ENCODE results near the gene YBEY. TPM values are rescaled to one million over a fixed set of nuclear protein-coding genes. Genes with fewer than 3 reads are reported as not detected.

The YBEY gene
- polyA plus RNA-seq, 3 donors, result 4.1 to 8.6 (median 5.2) TPM

GRCh38 chr21:46340998-46341397 is 54.9 kb downstream of the YBEY start:
- H3K27ac ChIP-seq (ENCODE audit: low read depth in 1 of 2, low read length in 2 of 2), result no peak overlapping the region
- no peak overlapping the region for H3K4me2 ChIP-seq (replicated peaks; ENCODE audit: extremely low read depth, low read length, poor library complexity, severe bottlenecking)
- H3K36me3 ChIP-seq (replicated peaks in 1 of 2; ENCODE audit: control insufficient read depth in 1 of 2, insufficient read depth in 2 of 2, low read length in 2 of 2), result peaks cover 34 to 81% of the 10 kb centered on the region in 2 donors
- DNase-seq, result no peak
- H4K20me1 ChIP-seq (ENCODE audit: insufficient read depth, low read length), result no peaks in the 10 kb centered on the region
- no peak overlapping the region for H3K9ac ChIP-seq (ENCODE audit: insufficient read depth, low read length, poor library complexity, severe bottlenecking)
- H2AFZ ChIP-seq (ENCODE audit: insufficient read depth, low read depth, low read length, poor library complexity, severe bottlenecking), result no peak overlapping the region
- Mint-ChIP-seq H3K27me3 (ENCODE audit: low read depth in 3 of 3) (peaks cover 0 to 1% (median 0%) of the 10 kb centered on the region in 3 donors), H3K4me1 (no peaks in the 10 kb centered on the region), H3K9me3 (no peaks in the 10 kb centered on the region), H3K4me3 (no peak overlapping the region), H3K36me3 (peaks cover 54 to 88% of the 10 kb centered on the region in 2 donors), H3K27ac (peak overlapping the region in 1 of 7 donors; percentile 42)
- H3K4me1 ChIP-seq (ENCODE audit: control insufficient read depth in 1 of 2, insufficient read depth in 2 of 2, low read length in 2 of 2), result no peaks in the 10 kb centered on the region
- no peaks in the 10 kb centered on the region for H3K27me3 ChIP-seq (ENCODE audit: control insufficient read depth in 2 of 2, insufficient read depth in 2 of 2, low read length in 2 of 2)
- no peak overlapping the region for H3K4me3 ChIP-seq (replicated peaks in 1 of 3; ENCODE audit: low read depth in 2 of 3, low read length in 3 of 3)
- 100% methylated on average over 5 of the region's 8 CpGs for WGBS (ENCODE audit: insufficient coverage)
- intact Hi-C loops (cut with micrococcal nuclease), result no loop called here
- H3K79me2 ChIP-seq (ENCODE audit: insufficient read depth, low read length), result peaks cover 26% of the 10 kb centered on the region
- no peaks in the 10 kb centered on the region for H3K9me3 ChIP-seq (replicated peaks in 1 of 2; ENCODE audit: control insufficient read depth in 1 of 2, insufficient read depth in 1 of 2, low read length in 2 of 2)
- no peak for TF ChIP-seq CTCF (IDR thresholded peaks at IDR 0.05)

- intact Hi-C loops (cut with micrococcal nuclease), result no loop called here
- Mint-ChIP-seq H3K9me3 (no peaks in the 10 kb centered on the region), H3K4me1 (no peaks in the 10 kb centered on the region), H3K4me3 (no peak overlapping the region), H3K27me3 (ENCODE audit: low read depth in 3 of 3) (peaks cover 0 to 1% (median 0%) of the 10 kb centered on the region in 3 donors), H3K27ac (peak overlapping the region in 1 of 7 donors; percentile 32), H3K36me3 (peaks cover 59 to 88% of the 10 kb centered on the region in 2 donors)
- no peak overlapping the region for H3K4me2 ChIP-seq (replicated peaks; ENCODE audit: extremely low read depth, low read length, poor library complexity, severe bottlenecking)
- peaks cover 47 to 81% of the 10 kb centered on the region in 2 donors for H3K36me3 ChIP-seq (replicated peaks in 1 of 2; ENCODE audit: control insufficient read depth in 1 of 2, insufficient read depth in 2 of 2, low read length in 2 of 2)
- H3K4me3 ChIP-seq (replicated peaks in 1 of 3; ENCODE audit: low read depth in 2 of 3, low read length in 3 of 3), result no peak overlapping the region
- no peaks in the 10 kb centered on the region for H4K20me1 ChIP-seq (ENCODE audit: insufficient read depth, low read length)
- H3K9me3 ChIP-seq (replicated peaks in 1 of 2; ENCODE audit: control insufficient read depth in 1 of 2, insufficient read depth in 1 of 2, low read length in 2 of 2), result no peaks in the 10 kb centered on the region
- DNase-seq, result no peak
- no peaks in the 10 kb centered on the region for H3K4me1 ChIP-seq (ENCODE audit: control insufficient read depth in 1 of 2, insufficient read depth in 2 of 2, low read length in 2 of 2)
- H3K9ac ChIP-seq (ENCODE audit: insufficient read depth, low read length, poor library complexity, severe bottlenecking), result no peak overlapping the region
- no peaks in the 10 kb centered on the region for H3K27me3 ChIP-seq (ENCODE audit: control insufficient read depth in 2 of 2, insufficient read depth in 2 of 2, low read length in 2 of 2)
- no peak for TF ChIP-seq CTCF (IDR thresholded peaks at IDR 0.05)
- H3K27ac ChIP-seq (ENCODE audit: low read depth in 1 of 2, low read length in 2 of 2), result no peak overlapping the region
- no peak overlapping the region for H2AFZ ChIP-seq (ENCODE audit: insufficient read depth, low read depth, low read length, poor library complexity, severe bottlenecking)
- WGBS (ENCODE audit: insufficient coverage), result 99% methylated on average over 18 of the region's 20 CpGs
- H3K79me2 ChIP-seq (ENCODE audit: insufficient read depth, low read length), result peaks cover 26% of the 10 kb centered on the region
These were observed 58.2 kb downstream of the YBEY start for GRCh38 chr21:46344219-46344915.

Data from CD14-positive monocyte (primary cell).